Measurements from ENCODE around the gene PLXNC1.
A peak's percentile ranks its signal among the peaks of the same experiment; 100 is the strongest.

Gene PLXNC1

GRCh38 chr12:94239332-94239993 is 91.1 kb downstream of the PLXNC1 start:
- no peak for DNase-seq (ENCODE audit: low read depth in 2 of 2)

DNA sequence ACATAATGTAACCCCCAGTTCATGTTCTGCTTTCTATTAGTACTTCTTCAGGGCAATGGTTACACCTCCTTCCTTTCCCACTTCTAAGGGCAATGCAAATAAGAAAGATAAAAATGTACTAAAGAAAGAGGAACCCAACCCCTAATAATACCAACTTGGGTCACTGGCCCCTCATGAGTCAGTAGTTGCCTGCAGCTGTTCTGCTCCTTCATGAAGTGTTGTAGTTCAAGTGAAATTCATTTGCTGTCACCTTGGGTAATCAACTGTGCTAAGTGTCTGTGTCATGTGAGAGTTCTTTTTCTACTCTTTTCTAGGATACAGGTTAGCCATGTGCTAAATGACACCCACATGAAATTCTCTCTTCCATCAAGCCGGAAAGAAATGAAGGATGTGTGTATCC is 91.8 kb downstream of the PLXNC1 start:
- no peak for DNase-seq (ENCODE audit: low read depth in 2 of 2)

GRCh38 chr12:94242901-94243300 is 94.5 kb downstream of the PLXNC1 start:
- no peak for DNase-seq (ENCODE audit: low read depth in 2 of 2)

DNA sequence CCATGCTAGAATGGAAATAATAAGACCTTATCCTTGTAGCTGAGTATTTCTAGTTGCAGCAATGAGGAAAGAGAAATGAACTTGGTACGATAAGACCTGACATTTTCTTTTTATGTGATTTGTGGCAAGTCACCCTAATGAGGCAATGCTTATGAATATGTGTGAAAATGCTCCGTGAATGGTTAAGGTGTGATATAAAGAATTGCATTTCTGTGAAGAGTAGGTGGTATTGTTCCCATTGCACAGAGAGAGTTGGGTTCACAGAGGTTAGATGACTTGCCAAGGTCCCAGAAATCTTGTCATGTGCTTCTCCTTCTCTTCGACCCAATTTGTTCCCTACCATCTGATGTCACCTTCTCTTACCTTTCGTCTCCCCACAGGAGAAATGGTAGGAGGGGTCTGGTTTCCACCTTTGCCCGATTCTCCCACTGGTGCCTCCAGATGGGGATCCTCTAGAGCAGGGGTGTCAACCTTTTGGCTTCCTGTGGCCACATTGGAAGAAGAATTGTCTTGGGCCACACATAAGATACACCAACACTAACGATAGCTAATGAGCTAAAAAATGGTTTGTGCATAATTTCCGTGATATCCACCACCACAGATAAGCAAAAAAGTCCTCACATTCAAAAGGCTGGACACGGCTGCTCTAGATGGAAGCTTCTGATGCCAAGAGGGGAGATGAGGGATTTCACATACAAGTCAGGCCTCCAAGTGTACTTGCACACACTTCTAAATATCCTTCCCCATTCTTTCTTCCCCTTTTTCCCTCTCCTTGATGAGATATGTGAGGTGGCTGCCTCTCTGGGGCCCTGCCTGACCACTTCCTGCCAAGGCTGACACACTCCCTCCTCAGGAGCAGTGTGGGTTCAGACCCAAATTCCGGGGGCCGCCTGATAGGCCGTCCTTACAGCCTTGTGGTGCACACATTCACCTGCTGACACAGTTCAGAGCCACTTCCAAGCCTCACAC is 96.1 kb downstream of the PLXNC1 start:
- no peak for DNase-seq (ENCODE audit: low read depth in 2 of 2)

DNA sequence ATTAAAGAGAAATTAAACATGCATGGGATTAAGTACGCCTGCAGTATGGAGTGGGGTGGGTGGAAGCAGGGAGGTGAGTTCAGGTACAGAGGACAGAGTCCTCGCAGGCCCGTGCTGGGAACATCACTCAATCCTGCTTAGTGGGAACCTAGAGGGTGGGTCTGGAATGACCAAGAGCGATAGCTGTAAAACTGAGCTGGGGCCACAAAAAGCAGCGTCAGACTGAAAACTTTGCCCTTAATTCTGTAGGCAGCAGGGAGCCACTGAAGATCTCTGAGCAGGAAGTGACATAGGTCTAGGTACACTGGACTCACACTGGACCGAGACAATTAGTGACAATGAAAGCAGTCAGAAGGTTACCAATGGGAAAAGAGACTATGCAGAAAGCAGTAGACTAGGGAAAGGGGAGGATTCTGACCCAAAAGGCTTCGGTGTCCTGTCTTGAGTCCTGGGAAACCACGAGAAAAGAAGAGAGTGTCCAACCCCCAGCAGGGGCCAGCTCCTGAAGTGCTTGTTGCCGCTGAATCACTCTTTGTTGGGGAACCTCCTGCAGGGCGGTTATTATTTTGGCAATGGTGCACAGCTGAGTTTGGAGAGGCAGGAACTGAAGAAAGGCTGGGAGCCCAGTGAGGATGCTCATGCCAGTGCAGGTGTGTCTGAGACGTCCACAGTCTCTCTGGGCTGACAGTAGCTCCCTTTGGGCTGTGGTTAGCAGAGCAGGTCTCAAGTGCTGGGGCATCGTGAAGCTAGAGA is 97.4 kb downstream of the PLXNC1 start:
- no peak for DNase-seq (ENCODE audit: low read depth in 2 of 2)

GRCh38 chr12:94247246-94247645 is 98.9 kb downstream of the PLXNC1 start:
- DNase-seq (ENCODE audit: low read depth in 2 of 2), result no peak

- no peak for DNase-seq (ENCODE audit: low read depth in 2 of 2)
Observed at GRCh38 chr12:94248582-94248981, 100.2 kb downstream of the PLXNC1 start.

- no peak for DNase-seq (ENCODE audit: low read depth in 2 of 2)
Observed at GRCh38 chr12:94250130-94250529, 101.8 kb downstream of the PLXNC1 start.

DNA sequence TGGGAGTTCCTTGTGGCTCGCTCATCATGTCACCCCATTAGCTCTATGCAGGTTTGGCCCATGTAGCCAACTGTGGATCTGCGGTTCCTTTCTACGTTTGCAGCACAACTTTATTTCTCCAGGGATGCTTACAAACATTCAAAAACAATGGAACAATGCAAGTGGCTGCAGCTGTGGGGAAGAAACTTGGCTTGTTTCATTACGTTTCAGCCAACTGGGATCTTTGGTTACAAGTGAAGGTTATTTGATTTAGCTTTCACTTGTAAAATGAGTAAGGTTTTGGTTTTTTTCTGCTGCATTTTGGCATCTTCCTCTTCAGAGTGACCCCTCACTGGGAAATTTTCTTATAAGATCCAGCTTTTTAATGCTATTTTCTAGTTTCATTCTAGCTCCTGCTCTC is 105.9 kb downstream of the PLXNC1 start:
- no peak for DNase-seq (ENCODE audit: low read depth in 2 of 2)

DNA sequence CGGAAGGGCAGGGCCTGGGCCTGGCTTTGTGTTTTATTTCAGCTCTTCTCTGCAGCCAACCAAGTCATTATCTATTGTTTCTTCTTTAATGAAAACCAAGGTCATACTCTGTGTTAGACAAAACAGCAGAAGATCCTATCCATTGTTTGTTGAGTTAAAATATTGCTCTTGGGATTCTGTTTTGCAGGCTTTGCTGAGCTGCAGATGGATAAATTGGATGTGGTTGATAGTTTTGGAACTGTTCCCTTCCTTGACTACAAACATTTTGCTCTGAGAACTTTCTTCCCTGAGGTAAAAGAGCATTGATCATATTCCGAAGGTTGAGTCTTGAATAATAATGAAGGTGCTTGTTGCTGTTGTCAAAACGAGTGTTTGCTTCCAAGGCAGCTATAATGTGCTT is 106.6 kb downstream of the PLXNC1 start:
- no peak for DNase-seq (ENCODE audit: low read depth in 2 of 2)

- no peak for DNase-seq (ENCODE audit: low read depth in 2 of 2)
Observed at GRCh38 chr12:94255428-94255827, 107.1 kb downstream of the PLXNC1 start.

GRCh38 chr12:94258593-94258992 is 110.2 kb downstream of the PLXNC1 start:
- DNase-seq (ENCODE audit: low read depth in 2 of 2), result no peak

- no peak for DNase-seq (ENCODE audit: low read depth in 2 of 2)
Observed at GRCh38 chr12:94260017-94260416, 111.6 kb downstream of the PLXNC1 start.

DNA sequence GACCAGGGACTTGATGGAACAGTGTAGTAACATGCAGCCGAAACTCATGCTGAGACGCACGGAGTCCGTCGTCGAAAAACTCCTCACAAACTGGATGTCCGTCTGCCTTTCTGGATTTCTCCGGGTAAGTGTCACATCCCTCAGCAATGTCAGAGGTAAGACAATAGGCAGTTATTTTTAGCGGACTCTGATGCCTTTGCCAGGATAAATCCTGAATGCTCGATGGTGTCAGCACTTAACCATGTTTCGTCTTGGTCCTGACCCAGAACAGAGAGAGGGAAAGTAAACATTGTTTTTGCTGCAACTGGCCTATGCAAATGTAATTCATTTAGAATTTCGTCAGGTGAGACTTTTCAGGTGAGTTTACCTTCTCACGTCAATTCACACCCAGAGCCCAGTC is 112.3 kb downstream of the PLXNC1 start:
- no peak for DNase-seq (ENCODE audit: low read depth in 2 of 2)

DNA sequence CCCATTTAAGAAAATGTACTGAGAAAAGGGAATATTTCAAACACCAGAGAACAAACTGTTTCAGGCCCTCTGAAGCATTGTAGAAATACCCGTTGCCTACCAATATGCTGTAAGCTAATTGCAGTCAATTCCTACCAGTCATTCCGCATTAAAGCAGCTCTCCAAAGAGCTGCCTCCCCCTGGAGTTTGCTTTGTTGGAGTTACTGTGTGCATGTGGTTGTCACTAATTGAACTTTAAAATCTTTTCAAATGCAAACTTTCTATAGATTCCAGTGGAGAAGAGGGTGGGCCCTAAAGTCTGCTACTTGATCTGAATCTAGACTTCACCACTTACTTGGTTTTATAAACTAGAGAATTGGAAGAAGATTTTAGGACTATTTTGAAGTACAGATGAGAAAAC is 112.7 kb downstream of the PLXNC1 start:
- no peak for DNase-seq (ENCODE audit: low read depth in 2 of 2)

DNA sequence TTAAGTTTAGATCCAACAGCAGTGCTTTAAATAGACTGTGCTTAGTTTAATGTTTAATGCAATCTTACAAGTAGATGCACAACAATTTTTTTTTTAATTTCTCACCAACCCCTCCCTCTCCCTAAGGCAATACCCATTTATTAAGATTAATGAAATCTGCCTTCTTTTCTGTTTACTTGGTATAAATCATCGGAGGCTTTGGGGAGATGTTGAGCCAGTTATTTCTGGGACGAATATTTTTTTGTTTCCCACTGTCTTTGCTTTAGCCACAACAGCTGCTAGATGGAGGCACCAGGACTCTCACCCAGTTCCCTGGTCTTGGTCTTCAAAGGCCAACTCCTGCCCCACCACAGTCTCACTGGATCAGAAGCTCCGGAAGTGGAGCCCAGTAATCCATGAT is 113.4 kb downstream of the PLXNC1 start:
- DNase-seq (ENCODE audit: low read depth in 2 of 2), result no peak

- DNase-seq (ENCODE audit: low read depth in 2 of 2), result peak; percentile 57 to 66
Observed at GRCh38 chr12:94262228-94263010, 114.0 kb downstream of the PLXNC1 start.

DNA sequence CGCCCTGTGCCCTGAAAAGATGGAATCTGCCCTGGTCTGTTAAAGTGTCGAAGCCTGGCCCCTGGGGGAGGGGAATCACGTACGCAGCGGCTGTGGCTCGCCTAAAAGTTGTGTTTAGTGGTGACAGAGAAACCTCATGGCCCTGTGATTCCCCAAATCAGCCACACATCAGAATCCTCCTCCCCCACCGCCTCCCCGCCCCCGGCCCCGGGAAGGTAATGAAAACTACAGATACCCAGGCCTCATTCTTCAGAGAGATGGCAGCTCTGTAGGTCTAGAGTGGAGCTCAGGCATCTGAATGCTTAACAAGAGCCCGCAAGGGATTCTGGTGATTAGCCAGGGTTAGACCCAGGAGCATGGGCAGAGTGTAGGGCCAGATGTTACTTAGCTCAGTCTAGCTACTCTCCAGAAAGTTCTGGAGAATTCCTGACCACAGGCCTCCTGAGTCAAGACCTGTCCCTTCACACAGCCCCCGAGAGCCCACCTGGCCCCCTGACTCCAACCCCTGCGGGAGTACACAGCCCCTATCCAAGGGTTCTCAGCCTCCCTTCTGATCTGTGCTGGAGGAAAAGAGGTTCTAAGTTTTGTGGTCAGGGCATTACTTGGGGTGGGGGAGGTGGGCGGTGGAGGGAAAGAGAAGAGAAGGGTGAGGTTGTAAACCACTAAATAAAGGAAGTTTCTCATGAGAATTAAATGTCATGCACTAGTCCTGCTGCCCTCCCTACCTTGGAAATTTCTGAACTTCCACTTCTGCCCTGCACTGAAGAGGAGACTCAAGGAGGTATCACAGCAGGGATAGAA is 114.8 kb downstream of the PLXNC1 start:
- DNase-seq (ENCODE audit: low read depth in 2 of 2), result peak; percentile 46 to 58

DNA sequence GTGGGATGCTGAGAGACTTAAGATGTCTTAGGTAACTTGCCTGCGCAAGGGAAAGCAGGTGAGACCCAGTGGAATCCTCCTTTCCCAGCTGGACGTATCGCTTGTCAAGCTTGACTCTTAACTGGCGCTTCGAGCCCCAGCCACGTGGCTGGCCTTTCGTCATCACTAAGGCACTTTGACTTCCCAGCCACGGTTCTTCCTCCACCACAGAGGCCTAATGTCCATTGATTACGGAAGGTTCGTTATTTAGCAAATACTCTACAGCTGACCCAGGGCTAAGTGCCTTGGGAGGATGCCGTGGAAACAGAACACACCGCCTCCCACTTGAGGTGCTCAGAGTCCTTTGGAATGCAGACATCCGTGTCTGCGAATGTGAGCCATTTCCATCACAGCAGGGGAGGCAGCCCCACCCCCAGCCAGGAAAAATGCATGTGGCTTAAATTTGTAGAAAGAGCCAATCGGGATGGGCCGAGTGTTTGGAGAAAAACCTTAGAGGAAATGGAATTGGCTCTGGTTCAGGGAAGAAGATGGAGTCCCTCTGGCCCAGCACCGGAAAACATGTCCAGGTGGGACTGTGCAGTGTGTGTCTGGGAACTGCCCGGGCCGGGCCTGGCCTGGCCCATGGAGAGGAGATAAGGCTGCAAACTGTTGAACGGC is 115.7 kb downstream of the PLXNC1 start:
- no peak for DNase-seq (ENCODE audit: low read depth in 2 of 2)
